GM18511 (cell line): ENCODE data around the gene KRT28.
"Not testable (repeated sequence)": the region's sequence is repeated elsewhere in the genome, so short reads cannot be mapped to it uniquely, and the experiment has no call there.

Experiments
- ATAC-seq: cut with Tn5 transposase; IDR thresholded peaks from one replicate; pipeline ENCODE4 v1.9.1; 2021; ENCODE audit warnings: mild to moderate bottlenecking, moderate library complexity; ENCODE audit not compliant: unreplicated experiment

Gene KRT28

GRCh38 chr17:40818733-40819527, 19.2 kb upstream of the KRT28 start:
- peak; percentile 90 for ATAC-seq

GRCh38 chr17:40818343-40818732, 18.6 kb upstream of the KRT28 start:
- ATAC-seq, result no peak

GRCh38 chr17:40817103-40817682, 17.4 kb upstream of the KRT28 start:
- no peak for ATAC-seq

GRCh38 chr17:40816569-40816968, 16.8 kb upstream of the KRT28 start:
- ATAC-seq, result no peak

GRCh38 chr17:40815381-40815780, 15.6 kb upstream of the KRT28 start:
- no peak for ATAC-seq

GRCh38 chr17:40814657-40815056, 14.9 kb upstream of the KRT28 start:
- not testable (repeated sequence) for ATAC-seq

GRCh38 chr17:40813804-40814203, 14.0 kb upstream of the KRT28 start:
- ATAC-seq, result no peak

- ATAC-seq, result no peak
These were observed 12.9 kb upstream of the KRT28 start for GRCh38 chr17:40812639-40813038.

- ATAC-seq, result no peak
These were observed 10.7 kb upstream of the KRT28 start for GRCh38 chr17:40810494-40810893.

GRCh38 chr17:40809721-40810421, 10.1 kb upstream of the KRT28 start:
- ATAC-seq, result no peak

GRCh38 chr17:40806131-40806530, 6.4 kb upstream of the KRT28 start:
- ATAC-seq, result no peak

- ATAC-seq, result no peak
These were observed 3.9 kb upstream of the KRT28 start for GRCh38 chr17:40803617-40804082.

GRCh38 chr17:40801157-40801556, 1.4 kb upstream of the KRT28 start:
- ATAC-seq, result no peak

- no peak for ATAC-seq
These were observed 622 bp upstream of the KRT28 start for GRCh38 chr17:40800381-40800780.

- no peak for ATAC-seq
These were observed 2.9 kb downstream of the KRT28 start for GRCh38 chr17:40796846-40797245.

- no peak for ATAC-seq
These were observed 4.6 kb downstream of the KRT28 start for GRCh38 chr17:40795019-40795667.

- ATAC-seq, result no peak
These were observed 5.3 kb downstream of the KRT28 start for GRCh38 chr17:40794466-40794865.

GRCh38 chr17:40793832-40794231, 5.9 kb downstream of the KRT28 start:
- ATAC-seq, result no peak

- ATAC-seq, result no peak
These were observed 7.8 kb downstream of the KRT28 start for GRCh38 chr17:40791787-40792436.

- no peak for ATAC-seq
These were observed 8.6 kb downstream of the KRT28 start for GRCh38 chr17:40791111-40791510.

GRCh38 chr17:40782450-40782849, 17.3 kb downstream of the KRT28 start, which contains the start of gene KRT27:
Gene KRT27, minus strand, starts transcription at chr17:40782550. Its CDS starts 57 bp downstream, at chr17:40782493.
- ATAC-seq, result no peak
